Stimulated activated CD8-positive, alpha-beta memory T cell treated with anti-CD3 and anti-CD28 coated beads, Interleukin-15, amount 100 ng/mL, for 1 hour (primary cell): Measurements from ENCODE around the gene PRM2.

Experiments
- DNase-seq: peaks from one replicate; pipeline ENCODE4 v3.0.0-alpha.2; 2020; ENCODE audit warnings: low read depth

PRM2 gene

DNA sequence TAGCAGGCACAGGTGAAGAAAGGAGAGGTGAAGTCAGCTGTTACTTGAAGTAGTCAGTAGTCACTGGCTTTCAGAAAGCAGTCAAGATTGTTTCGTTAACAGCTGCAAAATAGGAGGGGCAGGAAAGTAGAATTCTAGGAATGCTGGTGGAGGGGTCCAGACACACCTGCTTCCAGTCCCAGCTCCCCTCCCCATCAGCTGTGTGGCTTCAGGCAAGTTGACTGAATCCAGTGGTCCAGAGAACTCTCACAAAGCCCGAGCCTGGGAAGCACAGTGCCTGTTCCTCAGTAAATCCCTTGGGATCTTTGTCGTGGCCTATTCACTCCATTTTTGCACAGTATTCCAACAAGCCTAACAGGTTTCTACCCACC is 15.7 kb downstream of the PRM2 start:
- DNase-seq: no peak

DNA sequence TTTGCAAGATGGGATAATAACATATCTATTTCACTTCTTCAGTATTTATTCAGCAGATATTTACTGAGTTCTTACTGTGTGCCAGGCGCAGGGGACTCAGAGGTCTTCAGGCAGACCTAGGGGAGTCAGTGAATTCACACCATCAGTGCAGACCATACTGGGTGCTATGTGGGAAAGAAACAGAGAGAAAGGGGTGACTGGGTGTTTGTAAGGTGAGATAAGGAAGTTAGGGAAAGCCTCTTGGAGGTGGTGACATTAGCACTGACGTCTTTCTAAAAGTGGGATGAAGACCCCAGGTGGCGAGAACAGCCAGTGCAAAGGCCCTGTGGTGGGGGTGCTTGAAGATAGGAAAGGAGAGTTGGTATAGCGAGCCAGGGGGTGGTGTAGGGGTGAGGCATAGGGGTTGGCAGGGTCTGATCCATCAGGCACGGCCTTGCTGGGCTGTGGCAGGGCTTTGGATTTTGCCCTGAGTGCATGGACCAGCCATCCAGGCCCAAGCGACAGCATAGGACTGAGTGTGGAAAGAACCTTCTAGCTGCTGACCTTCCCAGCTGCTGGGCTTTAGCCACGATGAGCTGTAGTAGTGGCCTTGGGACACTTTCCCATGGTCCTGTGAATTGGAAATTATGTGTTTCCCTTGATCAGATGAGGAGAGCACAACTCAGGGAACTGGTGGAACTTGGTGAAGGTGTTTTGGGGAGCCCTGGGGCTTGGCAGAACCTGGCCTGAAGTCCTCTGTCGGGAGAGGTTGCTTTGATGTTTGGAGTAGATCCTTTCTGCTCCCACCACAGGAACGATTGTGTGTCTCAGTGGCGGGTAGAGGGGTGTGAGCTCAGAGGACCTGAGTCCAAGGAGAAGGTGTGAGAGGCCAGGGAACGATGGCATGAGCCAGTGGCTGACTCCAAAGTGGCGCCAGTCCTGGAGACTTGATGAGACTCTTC is 16.4 kb downstream of the PRM2 start:
- no peak for DNase-seq

DNA sequence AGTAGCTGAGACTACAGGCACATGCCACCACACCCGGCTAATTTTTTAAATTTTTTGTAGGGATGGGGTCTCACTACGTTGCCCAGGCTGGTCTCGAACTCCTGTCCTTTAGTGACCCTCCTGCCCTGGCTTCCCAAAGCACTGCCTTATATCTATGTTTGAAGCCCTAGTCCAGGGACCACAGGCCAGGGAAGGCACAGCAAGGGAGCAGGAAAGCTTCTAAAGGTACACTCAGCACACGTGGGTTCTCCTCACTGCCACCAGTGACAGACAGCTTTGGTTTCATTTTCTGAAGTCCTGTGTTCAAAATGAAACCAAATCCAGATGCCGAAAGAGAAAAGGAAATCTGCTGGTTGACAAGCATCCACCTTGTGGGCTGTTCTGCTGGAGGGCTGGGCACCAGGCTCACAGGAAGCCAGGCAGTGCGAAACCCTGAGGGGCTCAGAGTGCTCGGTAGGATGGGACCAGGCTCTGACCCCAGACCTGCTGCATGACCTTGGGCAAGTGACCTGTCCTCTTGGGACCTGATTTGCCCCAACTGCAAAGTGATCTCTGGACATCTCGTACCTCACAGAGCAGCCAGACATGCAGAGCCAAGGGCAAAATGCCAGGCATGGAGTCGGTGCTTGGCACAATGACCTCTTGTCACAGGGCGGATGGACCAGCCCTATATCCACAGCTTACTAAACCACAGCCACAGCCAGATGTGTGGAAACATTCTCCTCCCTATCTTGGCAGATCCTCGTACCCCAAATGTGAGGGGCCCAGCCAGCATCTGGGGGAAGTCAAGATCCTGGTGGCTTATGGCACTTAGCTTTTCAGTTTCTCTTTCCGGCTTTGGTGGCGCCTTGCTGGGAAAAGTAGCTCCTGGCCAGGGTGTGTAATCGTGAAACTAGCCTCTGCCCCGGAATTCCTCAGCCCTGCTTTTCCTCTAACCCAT is 17.5 kb downstream of the PRM2 start:
- no peak for DNase-seq

DNA sequence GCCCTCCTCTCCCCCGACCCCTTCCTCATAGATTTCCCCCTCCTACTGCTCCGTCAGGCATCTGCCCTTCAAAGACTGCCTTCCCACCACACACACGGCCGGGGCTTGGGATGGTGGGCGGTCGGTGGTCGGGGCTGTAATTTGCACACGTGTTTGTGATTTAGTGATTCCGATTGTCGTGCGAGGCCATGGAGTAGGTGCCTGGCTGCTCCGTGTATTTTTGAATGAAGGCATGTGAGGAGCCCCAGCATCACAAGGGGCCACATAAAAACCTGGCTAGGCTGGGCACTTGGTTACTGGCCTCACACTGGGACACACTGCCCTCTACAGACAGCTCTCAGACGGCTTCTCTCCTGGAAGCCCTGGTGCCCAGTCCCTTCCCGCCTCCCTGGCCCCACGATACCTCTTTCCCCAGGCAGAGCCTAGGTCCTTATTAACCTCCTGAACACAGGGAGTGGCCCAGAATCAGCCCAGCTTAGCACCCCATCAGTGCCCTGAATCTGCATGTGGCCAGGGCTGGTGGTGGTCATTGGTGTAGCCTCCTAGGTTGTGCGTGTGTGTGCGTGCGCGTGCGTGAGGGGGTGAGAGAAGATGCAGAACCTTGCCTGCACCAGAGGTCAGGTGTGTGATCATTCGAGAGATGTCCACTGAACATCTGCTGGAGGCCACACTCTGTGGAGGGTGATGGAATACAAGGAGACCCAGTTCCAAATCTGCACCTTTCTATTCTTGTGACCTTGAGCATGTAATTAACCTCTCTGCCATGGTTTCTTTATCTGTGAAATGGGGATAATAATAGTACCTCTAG is 18.9 kb downstream of the PRM2 start:
- DNase-seq: peak; percentile 21

DNA sequence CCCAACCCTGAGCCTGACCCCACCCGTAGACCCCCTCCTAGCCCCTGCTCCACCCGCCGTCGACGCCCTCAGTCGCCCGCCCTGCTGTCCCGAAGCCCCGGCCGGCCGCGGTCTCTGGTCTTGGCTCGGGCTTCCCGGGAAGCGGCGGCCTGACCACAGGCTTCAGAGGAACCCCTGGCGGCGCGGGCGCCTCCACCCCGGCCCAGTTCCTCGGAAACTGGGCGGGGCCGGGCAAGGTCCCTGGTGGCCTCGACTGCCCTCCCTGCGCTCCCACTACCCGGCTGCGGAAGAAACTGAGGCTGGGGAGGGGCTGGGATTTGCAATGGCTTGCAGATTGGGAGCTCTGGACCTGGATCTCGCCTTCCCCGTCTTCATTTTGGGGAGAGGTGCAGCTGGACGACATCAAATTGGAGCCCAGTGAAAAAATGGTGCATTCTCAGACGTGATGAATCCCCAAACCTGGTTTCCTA is 19.6 kb downstream of the PRM2 start:
- no peak for DNase-seq

DNA sequence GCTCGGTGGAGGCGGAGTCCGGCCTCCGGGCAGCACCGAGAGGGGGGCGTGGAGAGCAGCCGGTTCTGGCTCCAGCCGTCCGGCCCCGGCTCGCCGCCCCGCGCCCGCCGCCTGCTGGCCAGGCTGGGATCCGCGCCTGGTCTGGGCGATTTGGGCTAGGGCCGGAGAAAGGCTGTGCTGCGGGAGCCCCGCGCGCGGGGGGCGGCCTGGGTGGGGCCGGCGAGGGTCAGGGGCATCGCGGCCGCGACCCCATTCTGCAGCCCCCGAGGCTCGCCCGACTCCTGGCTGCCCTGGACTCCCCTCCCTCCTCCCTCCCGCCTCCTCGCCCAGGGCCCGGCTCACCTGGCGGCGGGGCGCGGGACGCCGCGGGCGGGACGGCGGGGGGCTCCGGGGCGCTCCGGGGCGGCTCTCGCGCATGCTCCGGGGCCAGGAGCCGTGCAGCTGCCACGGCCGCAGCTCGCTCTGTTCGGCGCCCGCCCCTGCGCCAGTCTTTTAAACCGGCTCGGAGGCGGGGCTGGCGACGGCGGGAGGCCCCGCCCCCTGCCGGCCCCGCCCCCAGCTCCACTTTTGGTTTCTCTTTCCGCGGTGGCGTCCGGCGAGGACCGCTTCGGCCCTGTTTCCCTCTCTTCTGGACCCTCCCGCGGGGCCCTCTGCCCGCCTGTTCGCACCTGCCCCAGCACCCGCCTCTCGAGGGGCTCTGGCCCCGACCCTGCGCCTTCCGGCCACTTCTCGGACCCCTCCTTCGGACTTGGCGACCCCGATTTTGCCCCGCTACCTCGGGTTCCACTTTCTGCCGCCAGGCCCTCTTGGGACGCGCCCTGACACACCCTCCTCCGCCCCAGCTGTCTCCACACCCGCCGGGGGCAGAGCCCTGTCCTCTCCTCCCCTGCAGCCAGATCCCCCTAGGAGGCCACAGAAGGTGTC is 20.3 kb downstream of the PRM2 start, which contains the start of gene SOCS1:
Gene SOCS1 (minus strand): TSS at position 468 of the 924 bp plus-strand sequence. CDS start 726 bp downstream, outside the sequence.
- DNase-seq: peak; percentile 70

DNA sequence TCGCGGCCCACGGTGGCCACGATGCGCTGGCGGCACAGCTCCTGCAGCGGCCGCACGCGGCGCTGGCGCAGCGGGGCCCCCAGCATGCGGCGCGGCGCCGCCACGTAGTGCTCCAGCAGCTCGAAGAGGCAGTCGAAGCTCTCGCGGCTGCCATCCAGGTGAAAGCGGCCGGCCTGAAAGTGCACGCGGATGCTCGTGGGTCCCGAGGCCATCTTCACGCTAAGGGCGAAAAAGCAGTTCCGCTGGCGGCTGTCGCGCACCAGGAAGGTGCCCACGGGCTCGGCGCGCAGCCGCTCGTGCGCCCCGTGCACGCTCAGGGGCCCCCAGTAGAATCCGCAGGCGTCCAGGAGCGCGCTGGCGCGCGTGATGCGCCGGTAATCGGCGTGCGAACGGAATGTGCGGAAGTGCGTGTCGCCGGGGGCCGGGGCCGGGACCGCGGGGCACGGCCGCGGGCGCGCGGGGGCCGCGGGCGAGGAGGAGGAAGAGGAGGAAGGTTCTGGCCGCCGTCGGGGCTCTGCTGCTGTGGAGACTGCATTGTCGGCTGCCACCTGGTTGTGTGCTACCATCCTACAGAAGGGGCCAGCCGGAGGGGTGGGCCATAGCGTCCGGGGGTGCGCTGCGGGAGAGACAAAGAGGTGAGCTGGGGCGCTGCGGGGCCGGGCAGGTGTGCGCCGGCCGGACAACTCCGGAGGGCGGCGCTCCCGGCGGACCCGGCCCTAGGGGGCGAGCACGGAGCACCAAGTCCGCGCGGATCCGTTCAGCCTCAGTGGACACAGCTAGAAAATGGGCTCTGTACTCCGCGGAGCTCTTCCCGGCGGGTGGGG is 21.2 kb downstream of the PRM2 start:
- DNase-seq: no peak

DNA sequence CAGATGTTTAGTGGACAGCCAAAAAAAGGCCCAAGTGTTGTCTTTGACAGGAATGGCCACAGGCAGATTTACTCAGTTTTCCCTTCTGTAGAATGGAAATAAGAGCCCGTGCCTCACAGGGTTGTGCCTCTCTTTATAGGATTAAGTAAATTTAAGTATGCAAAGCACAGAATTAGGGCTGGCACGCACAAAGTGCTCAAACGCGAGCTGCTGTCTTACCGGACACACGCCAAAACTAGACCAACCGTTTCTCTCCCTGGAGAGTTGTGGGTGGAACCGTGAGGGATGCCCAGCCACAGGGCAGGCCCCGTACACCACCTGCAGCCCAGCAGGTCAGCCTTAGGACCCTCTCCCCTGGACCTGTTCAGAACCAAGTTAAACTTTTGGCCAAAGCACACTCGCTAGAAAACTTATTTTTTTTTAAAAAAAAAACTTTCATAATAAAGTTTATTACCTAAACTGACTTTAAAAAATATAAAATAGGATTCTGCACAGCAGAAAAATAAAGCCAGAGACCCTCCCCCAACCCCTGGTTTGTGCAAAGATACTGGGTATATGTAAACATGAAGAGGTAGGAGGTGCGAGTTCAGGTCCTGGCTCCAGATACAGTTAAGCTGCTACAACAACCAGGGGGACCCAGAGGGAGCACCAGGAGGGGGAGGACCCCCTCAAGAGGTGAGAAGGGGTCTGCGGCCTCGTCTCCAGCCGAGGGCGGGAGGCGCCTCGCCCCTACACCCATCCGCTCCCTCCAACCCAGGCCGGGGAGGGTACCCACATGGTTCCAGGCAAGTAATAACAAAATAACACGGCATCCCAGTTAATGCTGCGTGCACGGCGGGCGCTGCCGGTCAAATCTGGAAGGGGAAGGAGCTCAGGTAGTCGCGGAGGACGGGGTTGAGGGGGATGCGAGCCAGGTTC is 22.0 kb downstream of the PRM2 start:
- no peak for DNase-seq

DNA sequence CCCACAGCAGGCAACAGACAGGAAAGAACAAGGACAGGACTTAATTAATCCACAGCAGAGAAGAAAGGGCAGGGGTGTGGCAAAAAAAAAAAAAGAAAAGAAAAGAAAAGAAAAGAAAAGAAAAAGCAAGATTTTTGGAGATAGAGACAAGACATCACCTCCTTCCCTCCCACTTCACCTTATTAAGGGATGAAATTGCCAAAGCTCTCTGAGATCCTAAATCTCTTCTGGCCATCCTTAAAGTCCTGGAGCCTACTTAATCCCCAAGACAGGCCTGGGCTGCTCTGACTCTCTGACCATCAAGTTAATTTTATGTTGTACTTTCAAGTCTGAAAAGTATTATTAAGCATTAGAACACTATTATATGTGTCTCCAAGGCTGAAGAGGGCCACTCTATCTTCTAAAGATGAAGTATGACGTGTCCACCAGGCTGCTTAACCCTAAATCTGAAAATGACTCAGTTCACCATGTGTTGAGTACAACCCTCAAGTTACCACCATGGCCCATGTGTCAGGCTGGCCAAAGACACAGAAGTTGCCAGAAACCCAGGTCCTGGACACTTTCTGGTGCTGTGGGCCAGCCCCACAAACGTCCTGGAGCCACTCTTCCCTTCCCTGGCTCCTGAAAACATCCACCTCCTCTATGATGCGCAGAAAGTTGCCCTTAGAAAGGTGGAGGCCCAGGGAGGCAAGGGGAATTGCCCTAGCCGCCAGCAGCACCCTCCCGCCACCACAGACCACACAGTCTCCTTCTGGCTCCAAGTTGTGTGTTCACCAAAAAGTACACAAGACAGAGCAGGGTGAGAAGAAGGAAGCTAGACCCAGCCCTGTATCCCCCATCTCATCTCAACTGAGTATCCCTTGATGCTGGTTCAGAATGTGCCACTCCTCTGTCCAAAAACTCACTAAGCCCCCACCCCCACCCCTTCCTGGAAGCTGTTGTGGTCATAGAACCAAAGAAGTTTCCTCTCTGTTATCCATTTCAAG is 23.0 kb downstream of the PRM2 start:
- DNase-seq: no peak

DNA sequence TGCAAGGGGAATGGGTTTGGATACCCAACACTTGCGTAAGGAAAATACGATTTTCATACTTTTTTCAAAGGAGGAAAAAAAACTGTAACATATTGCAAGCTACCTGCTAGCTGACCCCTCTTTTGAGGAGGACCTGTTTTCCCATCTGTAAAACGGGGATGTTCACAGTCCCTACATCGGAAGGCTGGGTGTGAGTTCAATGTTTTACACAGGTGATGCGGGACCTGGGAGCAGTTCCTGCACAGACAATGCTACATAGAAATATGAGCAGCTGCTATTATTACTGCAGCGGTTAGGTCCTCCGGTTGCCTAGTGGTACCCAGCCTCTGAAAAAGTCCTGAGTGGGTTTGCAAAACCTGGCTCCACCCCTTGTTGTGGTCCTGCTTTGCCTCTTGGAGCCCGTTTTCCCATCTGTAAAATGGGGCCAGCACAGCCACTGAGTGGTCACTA is 23.8 kb downstream of the PRM2 start:
- no peak for DNase-seq

DNA sequence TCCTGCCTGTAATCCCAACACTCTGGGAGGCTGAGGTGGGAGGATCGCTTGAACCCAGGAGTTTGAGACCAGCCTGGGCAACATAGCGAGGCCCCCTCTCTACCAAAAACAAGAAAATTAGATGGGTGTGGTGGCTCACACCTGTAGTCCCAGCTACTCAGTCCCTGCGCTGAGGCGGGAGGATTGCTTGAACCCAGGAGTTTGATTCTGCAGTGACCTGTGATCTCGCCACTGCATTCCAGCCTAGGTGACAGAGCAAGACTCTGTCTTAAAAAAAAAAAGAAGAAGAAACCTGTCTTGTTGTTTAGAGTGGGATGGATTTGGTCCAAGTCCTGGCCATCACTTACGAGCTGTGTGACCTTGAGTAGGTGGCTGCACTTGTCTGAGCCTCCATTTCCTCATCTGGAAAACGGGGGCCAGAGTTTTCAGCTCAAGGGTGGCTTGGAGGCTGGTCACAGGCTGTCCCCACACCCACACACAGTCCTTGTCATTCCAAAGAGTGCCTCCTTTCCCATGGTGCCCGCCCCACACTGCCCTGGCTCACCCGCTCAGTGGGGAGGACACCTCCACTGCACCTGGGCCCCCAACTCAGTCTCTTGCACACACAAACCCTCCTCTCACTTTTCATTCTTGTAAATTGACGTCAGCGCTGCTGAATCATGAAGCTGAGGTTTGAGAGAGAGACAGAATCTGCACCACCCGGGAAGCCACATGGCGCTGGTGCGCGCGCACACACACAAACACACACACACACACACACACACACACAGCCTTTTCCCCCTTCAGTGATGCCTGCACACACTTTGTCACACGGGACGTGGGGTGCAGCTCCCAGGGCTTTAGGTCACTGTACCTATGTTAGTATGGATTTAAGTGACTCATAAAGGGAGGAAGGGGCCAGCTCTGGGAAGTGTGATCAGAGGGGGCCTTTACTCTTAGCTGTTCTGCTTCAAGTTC is 24.5 kb downstream of the PRM2 start:
- peak; percentile 57 for DNase-seq

DNA sequence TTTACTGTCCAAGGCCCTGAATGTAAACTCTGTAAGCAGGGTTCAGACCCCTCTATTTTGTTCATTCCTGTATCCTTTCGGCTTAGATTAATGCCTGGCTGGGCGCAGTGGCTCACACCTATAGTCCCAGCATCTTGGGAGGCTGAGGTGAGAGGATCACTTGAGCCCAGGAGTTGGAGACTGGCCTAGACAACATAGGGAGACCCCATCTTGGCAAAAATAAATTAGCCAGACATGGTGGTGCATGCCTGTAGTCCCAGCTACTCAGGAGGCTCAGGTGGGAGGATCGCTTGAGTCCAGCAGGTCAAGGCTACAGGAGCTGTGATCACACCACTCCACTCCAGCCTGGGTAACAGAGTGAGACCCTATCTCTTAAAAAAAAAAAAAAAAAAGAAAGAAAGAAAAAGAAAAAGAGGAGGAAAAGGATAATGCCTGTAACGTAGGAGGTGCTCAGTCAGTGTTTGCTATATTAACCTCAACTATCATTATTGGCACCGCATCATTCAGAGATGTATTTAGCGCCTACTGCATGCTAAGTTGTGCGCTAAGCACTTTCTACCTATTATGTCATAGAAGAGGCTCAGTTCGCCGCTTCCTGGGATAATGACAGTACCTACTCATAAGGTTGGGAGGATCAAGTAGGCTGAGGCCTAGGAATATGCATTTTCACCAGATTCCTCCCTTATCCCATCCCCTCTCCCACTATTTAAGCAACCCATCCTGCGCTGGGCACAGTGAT is 25.3 kb downstream of the PRM2 start:
- DNase-seq: no peak

DNA sequence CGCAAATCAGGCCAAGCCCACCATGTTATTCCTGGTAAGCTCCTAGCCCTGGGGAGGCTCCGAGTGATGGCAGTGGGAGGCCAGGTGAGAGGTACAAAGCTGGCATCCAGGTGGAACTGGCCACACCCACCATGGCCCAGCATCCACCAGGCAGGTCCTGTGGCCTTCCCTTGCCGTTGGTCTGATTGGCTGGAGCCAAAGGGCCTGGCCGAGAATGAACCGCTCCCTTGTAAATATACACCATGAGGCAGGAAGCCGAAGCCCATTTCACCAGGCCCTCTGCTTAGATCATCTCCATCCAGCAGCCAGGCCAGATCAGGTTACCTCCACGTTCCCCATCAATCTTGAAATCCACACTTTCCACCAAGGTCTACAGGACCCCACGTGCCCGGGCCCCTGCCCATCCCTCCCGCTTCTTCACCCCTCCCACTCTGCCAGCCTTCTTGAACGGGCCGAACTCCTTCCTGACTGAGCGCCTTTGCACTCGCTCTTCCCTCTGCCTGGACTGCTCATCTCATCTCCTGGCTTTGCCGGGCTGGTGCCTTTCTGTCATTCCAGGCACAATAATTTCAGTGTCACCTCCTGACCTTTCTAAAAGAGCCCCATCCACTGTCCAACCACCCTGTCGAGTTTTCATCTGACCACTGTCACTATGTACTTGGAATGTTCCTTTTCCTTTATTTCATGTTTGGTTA is 26.0 kb downstream of the PRM2 start:
- DNase-seq: no peak

DNA sequence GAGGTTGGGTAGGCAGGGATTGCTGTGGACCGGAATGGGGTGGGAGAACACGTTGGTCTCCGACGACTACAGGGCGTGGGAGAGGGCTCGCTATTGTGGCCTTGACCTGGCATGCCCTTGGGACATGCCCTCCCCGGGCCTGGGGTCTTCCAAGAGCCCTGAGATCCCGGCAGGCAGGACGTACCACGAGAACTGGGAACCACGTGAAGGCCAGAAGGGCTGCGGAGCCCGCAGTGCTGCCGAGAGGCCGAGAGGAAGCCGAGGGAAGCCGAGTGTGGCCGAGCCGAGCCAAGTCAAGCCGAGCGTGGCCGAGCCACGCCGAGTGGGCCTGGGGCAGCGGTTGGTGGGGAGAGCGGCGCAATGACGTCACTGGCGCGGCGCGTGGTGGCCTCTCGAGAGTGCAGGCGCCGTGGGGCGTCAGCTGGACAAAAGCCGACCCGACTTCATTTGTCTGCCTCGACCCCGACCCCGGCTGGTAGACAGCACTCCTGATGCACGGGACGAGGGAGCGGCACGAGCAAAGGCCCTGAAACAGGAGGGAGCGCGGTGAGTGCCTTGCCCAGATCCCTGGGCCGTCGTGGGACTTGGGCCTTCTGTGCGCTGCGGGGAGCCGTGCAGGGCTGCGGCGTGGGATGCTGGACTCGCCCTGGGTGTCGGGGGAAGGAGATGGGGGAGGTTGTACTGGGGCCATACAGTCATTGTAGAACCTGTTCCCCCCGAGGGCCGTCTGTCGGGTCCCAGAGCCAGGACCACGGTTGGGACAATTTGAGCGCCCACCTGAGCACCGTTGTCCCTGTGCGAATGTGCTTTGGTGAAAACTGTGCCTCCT is 26.8 kb downstream of the PRM2 start:
- DNase-seq: no peak
